SU-DHL-6 (cell line): ENCODE data around the gene AKR1B1.

Experiments used
- CTCF ChIP-seq: fragments of 200-600 bp; sonication (generic); IDR thresholded peaks from one replicate; pipeline ENCODE4 v1.5.1; 2017; ENCODE audit warnings: antibody characterized with exemption, mild to moderate bottlenecking, low read length, moderate library complexity; ENCODE audit not compliant: insufficient read depth, poor library complexity, severe bottlenecking
- EZH2phosphoT487 ChIP-seq: fragments of 200-600 bp; sonication (generic), shearing (Covaris generic); conservative IDR thresholded peaks from 2 replicates; pipeline ENCODE4 v1.6.1; 2018; ENCODE audit warnings: mild to moderate bottlenecking, antibody characterized with exemption, low read length, moderate library complexity, mixed read lengths

- TF ChIP-seq CTCF (no peak), EZH2phosphoT487 (no peak)
Observed at GRCh38 chr7:134502463-134503371, 43.8 kb upstream of the AKR1B1 start.
